Lower leg skin (tissue), 4 donors: Measurements from ENCODE around the gene GADD45B. TPM values are rescaled to one million over a fixed set of nuclear protein-coding genes. Genes with fewer than 3 reads are reported as not detected.

Experiments
- DNase-seq, 2 donors: peaks; one replicate each; pipeline ENCODE4 v3.0.0-alpha.2; 2019; ENCODE audit warnings: low spot score in 2 of 2
- H3K4me3 ChIP-seq: fragments of 200-600 bp; sonication (generic); 2 replicates; pipeline ENCODE4 v1.5.1; 2017; ENCODE audit warnings: mild to moderate bottlenecking, low read depth; ENCODE audit not compliant: poor library complexity, severe bottlenecking
- CTCF ChIP-seq, 3 donors: fragments of 450-650 bp; IDR thresholded peaks; one replicate each; pipeline ENCODE4 v1.5.1; 2016; ENCODE audit warnings: antibody characterized with exemption in 3 of 3, mild to moderate bottlenecking in 3 of 3, moderate library complexity in 2 of 3
- POLR2A ChIP-seq, 2 donors: fragments of 450-650 bp; IDR thresholded peaks; one replicate each; pipeline ENCODE4 v1.6.1; 2016 to 2017; ENCODE audit warnings: antibody characterized with exemption in 2 of 2, mild to moderate bottlenecking in 1 of 2, moderate library complexity in 1 of 2
- WGBS, 2 donors: methylation state at CpG; one replicate each; pipeline ENCODE4 v1.1.5; 2018; 5-methylcytosine and 5-hydroxymethylcytosine counted together
- intact Hi-C: fragments of 100-400 bp; cut with DNase I; formaldehyde crosslinking; loops from one replicate; pipeline ENCODE4 v1.15.0; 2023; ENCODE audit warnings: low total_unique reads
- total RNA-seq, 4 donors: library from RNA; depleted of rRNA; stranded (reverse); fragments of >200 nt; gene quantifications; one replicate each; pipeline ENCODE4 v1.1.0, GENCODE V29; 2016

The GADD45B gene
- total RNA-seq, 4 donors from 2014 or later = 74.0 to 205 (median 106) TPM

- H3K4me3 ChIP-seq = no peak overlapping the region
- no peak for DNase-seq
- TF ChIP-seq CTCF (IDR thresholded peaks at IDR 0.05) (no peak), POLR2A (IDR thresholded peaks at IDR 0.05) (no peak)
- WGBS, 2 donors = 67 to 75% methylated on average over 8 of the region's 8 CpGs
- intact Hi-C loops = no loop called here
Measured at GRCh38 chr19:2485428-2485827, 9.5 kb downstream of the GADD45B start.

GRCh38 chr19:2487090-2487489 lies 11.2 kb downstream of the GADD45B start:
- TF ChIP-seq POLR2A (IDR thresholded peaks at IDR 0.05) = no peak
- no peak for TF ChIP-seq CTCF (IDR thresholded peaks at IDR 0.05)
- WGBS, 2 donors = 91 to 94% methylated on average over 9 to 12 of the region's 12 CpGs
- intact Hi-C loops = no loop called here
- no peak for DNase-seq
- no peak overlapping the region for H3K4me3 ChIP-seq

- no peak for DNase-seq
- WGBS, 2 donors = 25 to 39% methylated on average over 12 to 15 of the region's 15 CpGs
- no peak overlapping the region for H3K4me3 ChIP-seq
- intact Hi-C loops = no loop called here
- no peak for TF ChIP-seq POLR2A (IDR thresholded peaks at IDR 0.05)
- TF ChIP-seq CTCF (IDR thresholded peaks at IDR 0.05) = no peak
Measured at GRCh38 chr19:2487842-2488241, 11.9 kb downstream of the GADD45B start.

GRCh38 chr19:2488405-2488941 lies 12.5 kb downstream of the GADD45B start:
- no peak for TF ChIP-seq CTCF (IDR thresholded peaks at IDR 0.05)
- no peak for TF ChIP-seq POLR2A (IDR thresholded peaks at IDR 0.05)
- 4 to 8% methylated on average over 31 to 32 of the region's 32 CpGs for WGBS, 2 donors

GRCh38 chr19:2488942-2489731 lies 13.2 kb downstream of the GADD45B start:
- TF ChIP-seq CTCF (IDR thresholded peaks at IDR 0.05) (no peak), POLR2A (IDR thresholded peaks at IDR 0.05) (no peak)
- H3K4me3 ChIP-seq = peak overlapping the region; percentile 15
- WGBS, 2 donors = 4 to 5% methylated on average over 31 to 33 of the region's 78 CpGs
- intact Hi-C loops = no loop called here
- DNase-seq = no peak

More at GRCh38 chr19:2488405-2488941, 12.5 kb downstream of the GADD45B start:
- no peak for DNase-seq
- intact Hi-C loops = no loop called here
- peak overlapping the region; percentile 15 for H3K4me3 ChIP-seq
